Uterus (tissue), 4 donors: Measurements from ENCODE around the gene BCL2L11. TPM values are rescaled to one million over a fixed set of nuclear protein-coding genes. Genes with fewer than 3 reads are reported as not detected.

ENCODE experiments used
- DNase-seq, 2 donors: peaks; one replicate each; pipeline ENCODE4 v3.0.0-alpha.2; 2019 to 2020
- H3K27ac ChIP-seq, 2 donors: fragments of 200-600 bp; sonication (generic); 1 replicate in 1 of 2; 2 replicates in 1 of 2; pipeline ENCODE4 v1.5.1; 2016 to 2018
- H3K27me3 ChIP-seq, 2 donors: fragments of 200-600 bp; sonication (generic); one replicate each; pipeline ENCODE4 v1.5.1; 2018 to 2019; ENCODE audit warnings: control low read depth in 1 of 2
- H3K36me3 ChIP-seq, 2 donors: fragments of 200-600 bp; sonication (generic); one replicate each; pipeline ENCODE4 v1.5.1; 2019; ENCODE audit warnings: control low read depth in 1 of 2
- H3K4me1 ChIP-seq, 2 donors: fragments of 200-600 bp; sonication (generic); one replicate each; pipeline ENCODE4 v1.5.1; 2018 to 2019; ENCODE audit warnings: control low read depth in 1 of 2
- H3K4me3 ChIP-seq, 2 donors: fragments of 200-600 bp; sonication (generic); 1 replicate in 1 of 2; 2 replicates in 1 of 2; pipeline ENCODE4 v1.5.1; 2018 to 2019; ENCODE audit warnings: mild to moderate bottlenecking in 1 of 2
- H3K9me3 ChIP-seq, 2 donors: fragments of 200-600 bp; sonication (generic); one replicate each; pipeline ENCODE4 v1.5.1; 2019; ENCODE audit warnings: control low read depth in 1 of 2
- CTCF ChIP-seq, 4 experiments: fragments of 200-600 bp in 2 of 4; fragments of 450-650 bp in 2 of 4; sonication (generic) in 2 of 4; IDR thresholded peaks; one replicate each; pipeline ENCODE4 v1.5.1; 2016 to 2019; ENCODE audit warnings: antibody characterized with exemption in 4 of 4, mild to moderate bottlenecking in 2 of 4, moderate library complexity in 1 of 4
- POLR2A ChIP-seq, 2 donors: fragments of 450-650 bp; IDR thresholded peaks; one replicate each; pipeline ENCODE4 v1.6.1; 2016; ENCODE audit warnings: antibody characterized with exemption in 2 of 2, mild to moderate bottlenecking in 1 of 2, moderate library complexity in 1 of 2
- intact Hi-C: fragments of 100-400 bp; cut with DNase I; formaldehyde crosslinking; loops from one replicate; pipeline ENCODE4 v1.15.1; 2023; ENCODE audit warnings: low total_unique reads
- total RNA-seq, 4 donors: library from RNA; depleted of rRNA in 3 of 4; stranded (reverse); fragments of >200 nt in 3 of 4; gene quantifications; one replicate each; pipeline versions ENCODE4 v1.1.0 to v1.2.4, GENCODE V29; 2014 to 2023
- donor health status: DM: yes; HTN: yes; CAD: no.

Gene BCL2L11
- total RNA-seq, 4 donors from 2014 or later, result 2.0 to 21.8 (median 15.4) TPM

DNA sequence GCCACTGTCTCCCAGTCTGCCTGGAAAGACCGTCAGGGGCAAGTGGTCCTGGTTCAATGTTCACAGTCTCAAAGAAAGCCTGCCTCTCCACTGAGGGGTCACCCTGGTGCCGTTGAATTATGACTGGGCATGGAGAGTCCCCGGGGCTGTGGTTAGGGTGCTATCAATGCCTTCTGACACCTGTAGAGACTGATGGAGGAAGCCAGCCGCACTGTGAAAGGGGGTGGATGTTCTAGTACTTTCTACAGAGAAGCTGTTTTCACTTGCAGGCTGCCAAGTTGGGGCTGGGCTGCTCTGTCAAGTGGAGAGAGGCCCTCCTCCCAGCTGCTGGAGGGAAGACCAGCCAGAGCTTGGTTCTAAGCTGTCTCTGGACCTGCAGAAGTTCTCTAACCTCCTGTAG is 80.5 kb downstream of the BCL2L11 start:
- no peak overlapping the region for H3K27ac ChIP-seq
- DNase-seq, result no peak
- H3K4me3 ChIP-seq, result no peak overlapping the region
- no peaks in the 10 kb centered on the region for H3K27me3 ChIP-seq
- H3K36me3 ChIP-seq, result no peaks in the 10 kb centered on the region
- intact Hi-C loops, result no loop called here
- no peak for TF ChIP-seq CTCF (IDR thresholded peaks at IDR 0.05)
- H3K4me1 ChIP-seq, result no peaks in the 10 kb centered on the region
- H3K9me3 ChIP-seq, result no peaks in the 10 kb centered on the region

DNA sequence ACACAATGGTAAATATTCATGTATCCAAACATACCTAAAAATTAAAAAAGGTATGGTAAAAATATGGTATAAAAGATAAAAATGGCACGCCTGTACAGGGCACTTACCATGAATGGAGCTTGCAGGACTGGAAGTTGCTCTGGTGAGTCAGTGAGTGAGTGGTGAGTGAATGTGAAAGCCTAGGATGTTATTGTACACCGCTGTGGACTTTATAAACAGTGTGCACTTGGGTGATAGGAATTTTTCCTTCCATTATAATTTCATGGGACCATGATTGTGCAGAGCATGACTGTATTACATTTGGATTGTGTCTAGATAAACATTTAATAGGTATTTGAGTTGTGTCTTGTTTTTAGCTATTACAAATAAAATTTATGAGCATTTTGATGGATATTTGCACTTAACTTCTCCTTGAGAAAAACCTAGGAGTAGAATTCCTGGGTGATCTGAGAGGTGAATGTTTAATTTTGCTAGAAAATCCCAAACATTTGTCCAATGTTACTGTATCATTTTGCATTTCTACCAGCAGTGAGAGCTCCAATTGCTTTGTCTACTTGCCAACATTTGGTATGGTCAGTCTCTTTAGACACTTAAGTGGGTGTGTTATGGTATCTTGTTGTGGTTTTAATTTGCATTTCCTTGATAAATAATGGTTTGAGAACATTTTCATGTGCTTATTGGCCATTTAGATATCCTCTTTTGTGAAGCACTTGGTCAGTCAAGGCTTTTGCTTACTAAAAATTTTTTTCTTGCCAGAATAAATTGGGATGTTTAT is 81.7 kb downstream of the BCL2L11 start:
- TF ChIP-seq POLR2A (IDR thresholded peaks at IDR 0.05) (no peak), CTCF (IDR thresholded peaks at IDR 0.05) (no peak)
- Histone ChIP-seq H3K4me3 (no peak overlapping the region), H3K9me3 (no peaks in the 10 kb centered on the region), H3K27me3 (no peaks in the 10 kb centered on the region), H3K27ac (no peak overlapping the region), H3K4me1 (no peaks in the 10 kb centered on the region), H3K36me3 (no peaks in the 10 kb centered on the region)
- DNase-seq, result no peak
- intact Hi-C loops, result no loop called here

DNA sequence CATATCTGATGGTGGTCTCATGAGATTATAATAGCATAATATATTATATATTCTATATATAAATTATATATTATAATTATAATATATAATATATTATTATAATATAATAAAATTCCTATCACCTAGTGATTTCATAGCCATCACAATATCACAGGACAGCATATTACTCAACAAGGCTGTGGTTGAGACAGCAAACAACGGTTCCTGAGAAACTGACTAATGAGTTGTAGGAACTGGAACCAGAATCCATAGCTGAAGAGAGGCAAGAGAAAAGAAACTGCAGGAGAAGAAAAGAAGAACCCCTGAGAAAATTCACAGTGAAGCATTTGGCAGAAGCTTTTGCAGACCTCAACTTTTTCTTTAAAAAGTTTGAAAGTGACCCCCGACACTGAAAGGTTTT is 84.0 kb downstream of the BCL2L11 start:
- Histone ChIP-seq H3K4me1 (no peaks in the 10 kb centered on the region), H3K36me3 (no peaks in the 10 kb centered on the region), H3K27me3 (no peaks in the 10 kb centered on the region), H3K9me3 (no peaks in the 10 kb centered on the region), H3K4me3 (no peak overlapping the region), H3K27ac (no peak overlapping the region)
- DNase-seq, result no peak
- TF ChIP-seq CTCF (IDR thresholded peaks at IDR 0.05) (no peak), POLR2A (IDR thresholded peaks at IDR 0.05) (no peak)
- intact Hi-C loops, result no loop called here

DNA sequence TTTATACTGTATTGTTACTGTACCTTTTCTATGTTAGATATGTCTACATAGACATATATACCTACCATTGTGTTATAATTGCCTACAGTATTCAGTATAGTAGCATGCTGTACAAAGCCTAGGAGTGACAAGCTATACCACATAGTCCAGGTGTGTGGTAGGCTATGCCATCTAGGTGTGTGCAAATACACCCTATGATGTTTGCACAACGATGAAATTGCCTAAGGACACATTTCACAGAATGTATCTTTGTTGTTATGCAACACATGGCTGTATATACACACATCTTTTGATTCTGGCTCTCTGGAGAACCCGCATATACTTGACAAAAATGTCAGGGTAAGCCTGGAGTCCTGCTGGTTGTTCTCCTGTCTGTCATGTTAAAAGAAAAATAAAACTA is 85.1 kb downstream of the BCL2L11 start:
- no peaks in the 10 kb centered on the region for H3K4me1 ChIP-seq
- H3K36me3 ChIP-seq, result no peaks in the 10 kb centered on the region
- H3K9me3 ChIP-seq, result no peaks in the 10 kb centered on the region
- H3K27ac ChIP-seq, result no peak overlapping the region
- no peak for DNase-seq
- intact Hi-C loops, result no loop called here
- H3K4me3 ChIP-seq, result no peak overlapping the region
- TF ChIP-seq CTCF (IDR thresholded peaks at IDR 0.05) (no peak), POLR2A (IDR thresholded peaks at IDR 0.05) (no peak)
- no peaks in the 10 kb centered on the region for H3K27me3 ChIP-seq

- Histone ChIP-seq H3K27me3 (no peaks in the 10 kb centered on the region), H3K27ac (no peak overlapping the region), H3K4me1 (no peaks in the 10 kb centered on the region), H3K36me3 (no peaks in the 10 kb centered on the region), H3K9me3 (no peaks in the 10 kb centered on the region), H3K4me3 (no peak overlapping the region)
- DNase-seq, result no peak
- TF ChIP-seq POLR2A (IDR thresholded peaks at IDR 0.05), result no peak
- TF ChIP-seq CTCF (IDR thresholded peaks at IDR 0.05), result no peak
- intact Hi-C loops, result no loop called here
Measured at GRCh38 chr2:111207851-111208250, 87.1 kb downstream of the BCL2L11 start.
